ENCODE results near the gene RMC1. TPM values are rescaled to one million over a fixed set of nuclear protein-coding genes. Genes with fewer than 3 reads are reported as not detected.

The RMC1 gene
- total RNA-seq, 1 experiment from 2014 or later: 38.4 TPM

- peak; percentile 67 for ATAC-seq
- no peaks in the 10 kb centered on the region for H3K9me2 ChIP-seq (ENCODE audit: insufficient read depth)
- BruUV-seq (replicated peaks): no TSS peak
- intact Hi-C loops (cut with micrococcal nuclease): loop anchor here (5.0 to 10.0 kb wide), 2 partner anchors 92 to 620 kb away; partner anchors contain the start of gene NPC1
- no peaks in the 10 kb centered on the region for H3K36me3 ChIP-seq (ENCODE audit: control insufficient read depth in 1 of 2, insufficient read depth in 2 of 2, low read length in 2 of 2)
- peak overlapping the region; percentile 51 for H3K4me2 ChIP-seq (ENCODE audit: low read length)
- H3K4me3 ChIP-seq (replicated peaks in 1 of 2; ENCODE audit: low read depth in 1 of 2, low read length in 2 of 2): no peak overlapping the region
- H3K9me3 ChIP-seq (ENCODE audit: control insufficient read depth in 1 of 2, insufficient read depth in 1 of 2, low read depth in 1 of 2, low read length in 2 of 2): peaks cover 4 to 5% of the 10 kb centered on the region in 2 experiments; a peak in 2 of 4 replicates
- DNase-seq (ENCODE audit: low read depth, low spot score): no peak
- no peaks in the 10 kb centered on the region for H3K27me3 ChIP-seq (ENCODE audit: insufficient read depth, low read length)
- no peak overlapping the region for H3K9ac ChIP-seq (ENCODE audit: low read length)
- H3K79me2 ChIP-seq (ENCODE audit: insufficient read depth, low read length): no peaks in the 10 kb centered on the region
- H4K20me1 ChIP-seq (ENCODE audit: insufficient read depth): no peaks in the 10 kb centered on the region
- RAD21 ChIA-PET (ENCODE audit: low non-redundant PET in 1 of 2, low total read pairs in 2 of 2, uncharacterized antibody in 2 of 2, unreplicated experiment in 2 of 2): no interaction called here
- TF ChIP-seq CTCF (IDR thresholded peaks at IDR 0.05 in 2 of 3, conservative IDR thresholded peaks at IDR 0.05 in 1 of 3; ENCODE audit: borderline replicate concordance in 1 of 3, insufficient read depth in 1 of 3, low read depth in 2 of 3, low read length in 2 of 3) (no peak), ZNF274 (IDR thresholded peaks at IDR 0.05; ENCODE audit: low read depth, low read length) (no peak), ELF1 (IDR thresholded peaks at IDR 0.05; ENCODE audit: borderline replicate concordance, low read depth) (no peak), CBX3 (IDR thresholded peaks at IDR 0.05; ENCODE audit: low read depth) (peak; percentile 41; the same call in 1 of the 2 replicates), SP1 (IDR thresholded peaks at IDR 0.05; ENCODE audit: low read depth) (no peak), FOSL1 (IDR thresholded peaks at IDR 0.05; ENCODE audit: low read depth) (peak; percentile 54), POLR2A (IDR thresholded peaks at IDR 0.05; ENCODE audit: borderline replicate concordance, extremely low read depth, insufficient read depth, insufficient read length) (no peak), JUND (IDR thresholded peaks at IDR 0.05) (peak; percentile 35; the same call in 1 of the 2 replicates)
- TF ChIP-seq, protein P1, sequence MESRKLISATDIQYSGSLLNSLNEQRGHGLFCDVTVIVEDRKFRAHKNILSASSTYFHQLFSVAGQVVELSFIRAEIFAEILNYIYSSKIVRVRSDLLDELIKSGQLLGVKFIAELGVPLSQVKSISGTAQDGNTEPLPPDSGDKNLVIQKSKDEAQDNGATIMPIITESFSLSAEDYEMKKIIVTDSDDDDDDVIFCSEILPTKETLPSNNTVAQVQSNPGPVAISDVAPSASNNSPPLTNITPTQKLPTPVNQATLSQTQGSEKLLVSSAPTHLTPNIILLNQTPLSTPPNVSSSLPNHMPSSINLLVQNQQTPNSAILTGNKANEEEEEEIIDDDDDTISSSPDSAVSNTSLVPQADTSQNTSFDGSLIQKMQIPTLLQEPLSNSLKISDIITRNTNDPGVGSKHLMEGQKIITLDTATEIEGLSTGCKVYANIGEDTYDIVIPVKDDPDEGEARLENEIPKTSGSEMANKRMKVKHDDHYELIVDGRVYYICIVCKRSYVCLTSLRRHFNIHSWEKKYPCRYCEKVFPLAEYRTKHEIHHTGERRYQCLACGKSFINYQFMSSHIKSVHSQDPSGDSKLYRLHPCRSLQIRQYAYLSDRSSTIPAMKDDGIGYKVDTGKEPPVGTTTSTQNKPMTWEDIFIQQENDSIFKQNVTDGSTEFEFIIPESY (IDR thresholded peaks at IDR 0.05; ENCODE audit: extremely low read depth, insufficient replicate concordance, low read length): no peak
- H3K4me1 ChIP-seq (ENCODE audit: control insufficient read depth in 1 of 2, insufficient read depth in 2 of 2, low read length in 2 of 2): peaks cover 4 to 16% of the 10 kb centered on the region in 2 experiments
- POLR2A ChIA-PET: no interaction called here
- no peak overlapping the region for H3K27ac ChIP-seq (ENCODE audit: low read depth, low read length)
- peak overlapping the region; percentile 92 for H2AFZ ChIP-seq (ENCODE audit: low read depth, low read length, poor library complexity, severe bottlenecking)
- CTCF ChIA-PET: no interaction called here
These were observed 8.3 kb upstream of the RMC1 start for GRCh38 chr18:23494992-23495391.

Data from HCT116 (cell line).